Adipose tissue (tissue), 3 donors: ENCODE measurements around the gene ZG16B. TPM values are rescaled to one million over a fixed set of nuclear protein-coding genes. Genes with fewer than 3 reads are reported as not detected.

Experiments
- H3K27ac ChIP-seq: one replicate; pipeline ENCODE4 v1.5.1; 2013; ENCODE audit warnings: low read depth, low read length
- WGBS, 3 donors: extraction: QIAGEN DNeasy Blood & Tissue Kit; methylation state at CpG; one replicate each; pipeline ENCODE4 v1.1.7; 2013; 5-methylcytosine and 5-hydroxymethylcytosine counted together
- polyA plus RNA-seq, 3 donors: library from polyadenylated mRNA; stranded (reverse); fragments of 200-250 nt; gene quantifications; one replicate each; pipeline ENCODE4 v1.2.3, GENCODE V29; 2013
- donor health status: healthy with polysubstance abuse.
- donor health status: Bipolar disorder and iron deficiency.
- donor health status: healthy.

Gene ZG16B
- polyA plus RNA-seq, 3 donors = 0.18 to 2.4 TPM; not detected in 1

DNA sequence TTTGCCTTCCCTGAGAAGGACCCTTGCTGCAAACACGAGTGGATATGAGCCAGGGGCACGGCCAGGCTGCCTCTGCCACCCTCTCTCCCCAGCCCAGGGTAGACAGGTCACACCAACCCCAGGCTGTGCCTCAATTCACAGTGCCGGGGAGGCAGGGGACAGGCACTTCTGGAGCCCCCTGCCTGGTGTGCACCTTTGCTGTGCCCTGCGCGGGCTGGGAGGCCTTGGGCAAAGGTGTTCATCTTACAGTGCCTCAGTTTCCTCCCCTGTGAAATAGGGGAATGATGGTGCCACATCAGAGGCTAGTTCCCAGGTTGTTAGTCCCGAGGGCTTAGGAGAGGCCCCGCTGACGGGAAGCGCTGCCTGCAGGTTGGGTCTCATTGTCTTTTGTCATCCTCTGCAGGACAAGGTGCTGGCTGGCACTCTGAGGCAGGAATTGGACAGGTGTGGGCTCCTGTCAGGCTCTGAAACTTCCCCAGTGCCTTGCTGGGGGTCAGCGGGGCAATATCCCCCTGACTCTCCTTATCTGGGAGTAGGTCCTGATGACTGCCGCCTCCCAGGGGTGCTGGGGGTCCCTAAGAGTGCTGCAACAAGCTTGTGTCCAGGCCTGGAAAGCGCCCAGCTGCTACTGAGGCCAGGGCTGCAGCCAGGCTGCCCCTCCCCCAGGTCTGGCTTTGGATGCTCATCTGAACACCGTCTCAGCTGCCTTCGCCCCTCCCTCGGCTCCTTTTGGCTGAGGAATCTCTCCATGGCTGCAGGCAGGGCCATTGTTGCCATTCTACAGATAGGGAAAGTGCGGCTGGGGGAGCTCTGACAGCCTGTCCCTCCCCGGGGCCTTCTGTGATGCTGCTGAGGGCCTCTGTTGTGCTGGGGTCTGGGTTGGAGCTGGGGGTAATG, 9.9 kb upstream of the ZG16B start:
- H3K27ac ChIP-seq = no peak overlapping the region
- 62 to 74% (median 72%) methylated on average over 17 of the region's 17 CpGs for WGBS, 3 donors

- H3K27ac ChIP-seq = no peak overlapping the region
- WGBS, 3 donors = 70 to 80% (median 78%) methylated on average over 14 of the region's 14 CpGs
Observed at GRCh38 chr16:2820836-2821486, 9.1 kb upstream of the ZG16B start.

DNA sequence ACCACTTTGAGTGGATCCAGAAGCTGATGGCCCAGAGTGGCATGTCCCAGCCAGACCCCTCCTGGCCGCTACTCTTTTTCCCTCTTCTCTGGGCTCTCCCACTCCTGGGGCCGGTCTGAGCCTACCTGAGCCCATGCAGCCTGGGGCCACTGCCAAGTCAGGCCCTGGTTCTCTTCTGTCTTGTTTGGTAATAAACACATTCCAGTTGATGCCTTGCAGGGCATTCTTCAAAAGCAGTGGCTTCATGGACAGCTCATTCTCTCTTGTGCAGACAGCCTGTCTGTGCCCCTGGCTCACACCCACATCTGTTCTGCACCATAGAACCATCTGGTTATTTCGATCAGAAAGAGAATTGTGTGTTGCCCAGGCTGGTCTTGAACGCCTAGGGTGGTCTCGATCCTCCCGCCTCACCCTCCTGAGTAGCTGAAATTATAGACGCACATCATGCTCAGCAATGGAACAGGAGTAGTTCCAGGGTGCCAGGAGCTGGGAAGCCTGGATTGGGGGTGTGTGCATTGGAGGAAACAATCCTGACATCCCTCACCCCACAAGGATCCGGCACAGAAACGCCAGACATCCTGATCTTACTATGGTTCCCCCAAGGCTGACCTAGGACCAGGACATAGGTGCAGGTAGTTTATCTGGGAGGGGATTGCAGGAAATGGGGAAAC, 8.5 kb upstream of the ZG16B start:
- 73 to 80% (median 78%) methylated on average over 9 of the region's 9 CpGs for WGBS, 3 donors

DNA sequence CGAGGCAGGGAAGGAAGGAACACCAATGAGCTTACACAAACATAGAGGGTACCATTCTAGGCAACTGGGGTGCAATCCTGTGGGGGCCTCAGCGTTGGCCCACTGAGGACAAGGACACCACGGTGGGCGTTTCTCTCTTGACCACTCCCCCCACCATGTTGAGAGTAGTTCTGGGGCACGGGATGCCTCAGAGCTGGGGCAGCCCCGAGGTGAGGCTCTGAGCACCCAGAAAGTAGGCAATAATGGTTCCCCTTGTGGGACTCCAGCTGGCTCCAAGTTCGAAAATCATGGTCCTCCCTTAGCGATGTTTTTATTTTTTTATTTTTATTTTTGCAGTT, 8.0 kb upstream of the ZG16B start:
- WGBS, 3 donors = 58 to 81% (median 67%) methylated on average over 8 of the region's 8 CpGs
- H3K27ac ChIP-seq = no peak overlapping the region

More for the DNA sequence above, 8.5 kb upstream of the ZG16B start:
- no peak overlapping the region for H3K27ac ChIP-seq

- WGBS, 3 donors = 53 to 69% (median 60%) methylated on average over 4 of the region's 4 CpGs
Observed at GRCh38 chr16:2822496-2822895, 7.6 kb upstream of the ZG16B start.

DNA sequence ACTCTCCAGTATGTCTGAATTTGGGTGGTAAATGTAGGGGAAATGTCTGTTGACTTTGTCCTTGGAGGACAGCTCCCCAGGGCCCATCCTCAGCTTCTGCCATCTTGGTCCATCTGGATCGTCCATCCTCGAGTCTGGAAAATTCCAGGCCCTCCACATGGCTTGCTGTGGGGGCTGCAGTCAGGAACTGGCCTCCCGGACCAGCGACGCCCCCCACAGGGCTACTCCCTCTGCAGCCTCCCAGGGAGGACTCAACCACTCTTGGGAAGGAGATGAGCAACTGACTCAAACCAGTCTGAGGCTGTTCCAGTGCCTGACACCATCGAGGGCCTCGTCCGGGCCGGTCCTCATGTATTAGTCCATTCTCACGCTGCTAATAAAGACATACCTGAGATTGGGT, 5.5 kb upstream of the ZG16B start:
- 70 to 79% (median 79%) methylated on average over 10 of the region's 10 CpGs for WGBS, 3 donors
- H3K27ac ChIP-seq = no peak overlapping the region

More at GRCh38 chr16:2822496-2822895, 7.6 kb upstream of the ZG16B start:
- H3K27ac ChIP-seq = no peak overlapping the region

DNA sequence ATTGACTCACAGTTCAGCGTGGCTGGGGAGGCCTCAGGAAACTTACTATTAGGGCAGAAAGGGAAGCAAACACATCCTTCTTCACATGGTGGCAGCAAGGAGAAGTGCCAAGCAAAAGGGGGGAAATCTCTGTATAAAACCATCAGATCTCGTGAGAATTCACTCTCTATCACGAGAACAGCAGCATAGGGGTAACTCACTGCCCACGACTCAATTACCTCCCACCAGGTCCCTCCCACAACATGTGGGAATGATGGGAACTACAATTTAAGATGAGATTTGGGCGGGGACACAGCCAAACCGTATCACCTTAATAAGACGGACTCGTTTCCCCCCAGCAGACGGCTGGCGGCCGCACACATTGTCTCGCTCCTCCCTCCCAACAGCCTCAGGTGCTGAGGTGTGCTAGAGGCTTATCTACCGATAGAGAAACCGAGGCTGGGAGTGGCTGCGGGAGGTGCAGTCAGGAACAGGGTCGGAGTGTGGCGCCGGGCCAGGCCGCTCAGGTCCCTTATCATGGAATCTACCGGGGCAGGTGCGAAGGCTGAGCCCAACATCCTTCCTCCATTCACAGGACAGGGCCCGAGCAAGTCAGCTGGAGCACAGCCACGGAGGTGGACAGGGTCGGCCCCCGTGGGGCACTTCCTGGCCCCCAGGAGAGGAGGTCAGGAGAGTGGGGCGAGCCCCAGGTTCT, 4.9 kb upstream of the ZG16B start:
- H3K27ac ChIP-seq = no peak overlapping the region
- WGBS, 3 donors = 73 to 79% (median 73%) methylated on average over 26 of the region's 26 CpGs

GRCh38 chr16:2825906-2826305, 4.2 kb upstream of the ZG16B start:
- 71 to 83% (median 80%) methylated on average over 11 of the region's 11 CpGs for WGBS, 3 donors
- no peak overlapping the region for H3K27ac ChIP-seq

- no peak overlapping the region for H3K27ac ChIP-seq
- WGBS, 3 donors = 61 to 77% (median 77%) methylated on average over 18 to 19 of the region's 19 CpGs
Observed at GRCh38 chr16:2826591-2827373, 3.3 kb upstream of the ZG16B start.

DNA sequence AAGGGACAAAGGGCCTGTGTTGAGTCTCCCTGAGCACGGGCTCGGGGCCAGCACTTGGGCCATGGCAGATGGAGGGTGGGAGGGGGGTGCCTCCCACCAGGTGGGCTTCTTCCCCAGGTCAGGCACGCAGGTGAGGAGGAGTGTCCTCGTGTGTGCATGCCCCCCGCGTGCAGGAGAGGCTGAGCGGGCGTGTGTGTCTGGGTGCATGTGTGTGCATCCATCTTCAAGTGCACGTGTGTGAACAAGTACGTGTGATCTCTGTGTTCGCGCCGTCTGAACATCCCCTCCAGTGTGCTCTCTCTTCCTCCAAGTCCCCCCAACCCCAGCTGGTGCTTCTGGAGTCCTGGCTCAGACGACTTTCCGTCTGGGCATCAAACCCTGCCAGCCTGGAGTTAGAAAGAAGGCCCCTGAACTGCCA, 2.7 kb upstream of the ZG16B start:
- WGBS, 3 donors = 66 to 85% (median 82%) methylated on average over 15 of the region's 15 CpGs
- no peak overlapping the region for H3K27ac ChIP-seq

GRCh38 chr16:2827831-2828520, 2.1 kb upstream of the ZG16B start:
- WGBS, 3 donors = 73 to 82% (median 79%) methylated on average over 14 of the region's 14 CpGs
- no peak overlapping the region for H3K27ac ChIP-seq

GRCh38 chr16:2828521-2828840, 1.6 kb upstream of the ZG16B start:
- 78 to 93% (median 90%) methylated on average over 8 of the region's 8 CpGs for WGBS, 3 donors
- H3K27ac ChIP-seq = no peak overlapping the region

- 83 to 89% (median 88%) methylated on average over 17 of the region's 17 CpGs for WGBS, 3 donors
- no peak overlapping the region for H3K27ac ChIP-seq
Observed at GRCh38 chr16:2828876-2829430, 1.1 kb upstream of the ZG16B start.

DNA sequence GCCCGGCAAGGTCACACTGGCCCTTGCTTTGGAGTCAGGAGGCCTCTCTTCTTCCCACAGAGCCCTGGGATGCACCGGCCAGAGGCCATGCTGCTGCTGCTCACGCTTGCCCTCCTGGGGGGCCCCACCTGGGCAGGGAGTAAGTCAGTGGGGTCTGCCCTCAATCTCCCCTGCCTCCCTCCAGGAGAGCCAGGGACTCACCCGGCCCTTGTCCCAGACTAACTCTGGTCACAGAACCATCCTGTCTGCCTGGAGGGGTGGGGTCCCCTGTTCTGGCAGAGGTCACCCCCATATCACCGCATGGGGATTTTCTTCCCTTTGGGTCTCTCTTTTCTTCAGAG, 222 bp downstream of the ZG16B start:
- WGBS, 3 donors = 72 to 76% (median 74%) methylated on average over 4 to 5 of the region's 5 CpGs
- no peak overlapping the region for H3K27ac ChIP-seq

DNA sequence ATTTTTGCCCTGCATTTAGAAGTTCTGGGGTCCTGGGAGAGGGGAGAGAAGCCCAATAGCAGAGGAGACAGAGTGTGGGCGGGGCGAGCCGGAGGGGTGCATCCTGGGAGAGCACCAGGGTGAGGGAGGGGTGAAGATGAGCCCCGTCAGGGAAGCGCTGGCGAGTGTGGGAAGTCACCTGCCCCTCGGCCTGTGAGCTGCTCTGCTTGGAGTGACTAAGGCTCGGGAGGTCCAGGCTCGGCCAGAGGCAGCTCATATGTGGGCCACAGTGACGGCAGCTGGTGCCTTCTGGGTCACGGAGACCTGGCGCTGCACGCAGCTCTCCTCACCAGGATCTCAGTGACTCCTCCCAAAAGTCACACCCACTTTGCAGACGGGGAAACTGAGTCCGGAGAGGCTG, 1.1 kb downstream of the ZG16B start:
- H3K27ac ChIP-seq = no peak overlapping the region

DNA sequence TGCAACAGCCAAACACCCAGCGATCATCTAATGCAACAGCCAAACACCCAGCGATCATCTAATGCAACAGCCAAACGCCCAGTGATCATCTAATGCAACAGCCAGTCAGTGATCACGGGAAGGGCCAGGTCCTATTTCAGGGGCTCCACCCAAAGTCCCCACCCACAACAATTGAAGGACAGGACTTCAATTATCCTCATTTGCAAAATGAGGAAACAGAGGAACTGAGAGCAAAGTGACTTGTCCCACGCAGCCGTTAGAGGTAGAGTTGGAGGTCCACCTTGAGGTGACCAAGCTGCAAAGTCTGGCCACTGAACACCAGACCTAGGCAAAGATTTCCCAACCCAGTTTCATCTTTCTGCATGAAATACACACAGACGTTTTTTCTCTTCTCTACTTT, 3.7 kb downstream of the ZG16B start:
- no peak overlapping the region for H3K27ac ChIP-seq
- WGBS, 3 donors = 68 to 74% (median 71%) methylated on average over 7 of the region's 7 CpGs

More for the DNA sequence above, 1.1 kb downstream of the ZG16B start:
- 78 to 88% (median 83%) methylated on average over 11 to 15 of the region's 15 CpGs for WGBS, 3 donors

GRCh38 chr16:2834968-2835367, 4.9 kb downstream of the ZG16B start:
- 67 to 90% (median 89%) methylated on average over 3 of the region's 3 CpGs for WGBS, 3 donors
- H3K27ac ChIP-seq = no peak overlapping the region
